Stimulated activated CD4-positive, alpha-beta T cell treated with anti-CD3 and anti-CD28 coated beads, Interleukin-4, amount 100 ng/mL, for 48 hours (primary cell): ENCODE measurements around the gene PROK1.

ENCODE experiments used
- DNase-seq, 2 donors: peaks; one replicate each; pipeline ENCODE4 v3.0.0-alpha.2; 2020; ENCODE audit warnings: low read depth in 2 of 2

The PROK1 gene

GRCh38 chr1:110465038-110465813 is 14.3 kb downstream of the PROK1 start:
- DNase-seq = no peak

DNA sequence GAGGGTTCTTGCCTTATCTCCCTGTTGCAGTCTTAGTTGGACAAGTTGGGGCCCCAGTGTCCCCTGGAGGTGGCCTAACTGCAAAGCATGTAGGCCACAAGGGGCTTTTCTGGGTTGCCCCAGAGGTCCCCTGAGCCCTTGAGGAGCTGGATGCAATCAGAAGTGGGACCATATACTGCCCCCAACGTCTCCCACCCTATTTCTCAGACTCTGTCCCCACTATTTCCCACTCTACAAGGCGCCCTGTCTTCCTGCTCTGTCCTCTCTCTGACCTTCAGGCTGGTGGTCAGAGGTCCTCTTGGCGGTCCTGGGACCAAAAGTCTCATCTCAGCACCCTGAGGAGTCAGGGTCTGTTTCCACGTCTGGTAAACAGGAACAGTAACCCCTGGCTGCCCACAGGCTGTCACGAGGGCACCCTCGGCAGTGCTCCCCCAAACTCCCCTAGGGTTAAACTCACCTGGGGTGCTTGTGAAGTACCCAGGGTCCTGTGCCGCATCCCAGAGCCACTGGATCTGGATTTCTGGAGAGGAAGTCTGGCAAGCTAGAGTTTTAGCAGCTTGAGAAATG is 14.9 kb downstream of the PROK1 start:
- no peak for DNase-seq

- DNase-seq = no peak
These were observed 15.8 kb downstream of the PROK1 start for GRCh38 chr1:110466646-110467280.

GRCh38 chr1:110471131-110471530 is 20.2 kb downstream of the PROK1 start:
- no peak for DNase-seq

GRCh38 chr1:110472546-110472945 is 21.6 kb downstream of the PROK1 start:
- DNase-seq = no peak

- no peak for DNase-seq
These were observed 23.5 kb downstream of the PROK1 start for GRCh38 chr1:110474444-110474843.

DNA sequence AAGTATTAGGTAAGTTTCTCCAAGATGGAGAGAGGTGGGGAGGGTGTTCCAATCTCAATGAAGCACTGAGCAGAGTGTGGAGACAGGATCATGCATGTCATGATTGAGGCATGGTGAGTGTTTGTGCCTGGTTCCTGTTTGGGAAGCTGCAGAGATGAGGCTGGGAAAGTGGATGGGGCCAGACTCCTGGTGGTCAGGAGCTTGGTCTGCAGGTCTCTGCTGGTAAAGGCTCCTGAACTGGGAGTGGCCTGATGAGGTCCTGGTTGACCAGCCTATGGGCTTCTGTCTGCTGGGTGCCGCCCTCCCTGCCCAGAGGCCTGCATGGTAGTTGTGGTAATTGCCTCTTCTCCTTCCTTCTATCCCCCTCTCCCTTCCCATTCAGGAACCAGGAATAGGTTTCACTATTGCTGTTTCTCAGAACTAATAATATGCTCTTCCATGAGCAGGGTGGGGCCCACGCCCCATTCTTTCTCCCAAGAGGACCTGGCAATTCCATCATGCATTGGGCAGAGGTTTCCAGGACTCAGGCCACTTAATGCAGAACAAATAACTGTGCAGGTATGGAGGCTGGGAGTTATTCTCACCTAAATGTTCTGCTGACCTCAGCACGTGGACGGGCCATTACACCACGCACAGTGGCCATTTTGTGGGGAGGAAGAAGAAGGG is 24.5 kb downstream of the PROK1 start:
- no peak for DNase-seq

GRCh38 chr1:110476028-110476765 is 25.2 kb downstream of the PROK1 start:
- no peak for DNase-seq

GRCh38 chr1:110477041-110477440 is 26.1 kb downstream of the PROK1 start:
- no peak for DNase-seq

DNA sequence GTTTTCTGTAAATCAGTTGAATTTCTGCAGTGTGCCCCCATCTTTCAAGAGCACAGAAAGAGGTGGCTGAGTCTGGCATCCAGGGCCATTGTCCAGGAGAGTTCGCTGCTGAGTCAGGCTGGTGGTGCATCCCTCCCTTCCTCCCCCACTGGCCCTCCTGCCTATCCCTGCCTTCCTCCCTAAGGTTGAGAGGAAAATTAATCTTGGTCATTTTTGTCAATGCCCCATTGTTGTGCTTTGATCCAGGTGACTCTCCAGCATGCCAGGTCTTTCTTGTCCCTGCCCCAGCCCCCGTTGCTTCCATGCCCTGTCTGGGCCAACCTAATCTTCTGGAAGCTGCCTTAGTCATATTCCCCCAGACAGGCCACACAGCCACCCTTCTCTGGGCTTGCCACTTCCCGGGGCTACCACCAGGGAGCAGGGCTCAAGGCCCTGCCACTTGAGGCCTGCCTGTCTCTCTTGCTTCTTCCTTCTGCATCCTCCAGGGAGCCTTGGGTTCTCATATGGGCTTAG is 26.6 kb downstream of the PROK1 start:
- no peak for DNase-seq

GRCh38 chr1:110477967-110478640 is 27.2 kb downstream of the PROK1 start:
- DNase-seq = no peak

DNA sequence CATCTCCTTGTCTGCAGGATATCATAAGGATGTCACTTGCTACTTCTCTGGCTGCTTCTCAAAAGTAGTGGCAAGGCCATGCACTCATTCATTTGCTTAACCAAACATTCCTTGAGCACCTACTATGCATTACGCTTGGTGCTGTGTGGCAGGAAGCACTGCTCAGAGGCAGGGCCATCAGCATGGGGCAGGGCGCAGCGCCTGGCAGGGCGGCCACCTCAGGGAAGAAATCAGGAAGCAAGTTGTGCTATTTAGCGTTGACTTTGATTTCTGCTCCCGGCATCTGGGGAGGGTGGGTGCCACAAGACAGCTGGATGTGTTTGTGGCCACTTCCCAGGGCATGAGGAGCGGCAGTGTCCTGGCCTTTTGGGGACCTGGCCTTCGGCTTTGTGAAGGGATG is 27.9 kb downstream of the PROK1 start:
- no peak for DNase-seq

DNA sequence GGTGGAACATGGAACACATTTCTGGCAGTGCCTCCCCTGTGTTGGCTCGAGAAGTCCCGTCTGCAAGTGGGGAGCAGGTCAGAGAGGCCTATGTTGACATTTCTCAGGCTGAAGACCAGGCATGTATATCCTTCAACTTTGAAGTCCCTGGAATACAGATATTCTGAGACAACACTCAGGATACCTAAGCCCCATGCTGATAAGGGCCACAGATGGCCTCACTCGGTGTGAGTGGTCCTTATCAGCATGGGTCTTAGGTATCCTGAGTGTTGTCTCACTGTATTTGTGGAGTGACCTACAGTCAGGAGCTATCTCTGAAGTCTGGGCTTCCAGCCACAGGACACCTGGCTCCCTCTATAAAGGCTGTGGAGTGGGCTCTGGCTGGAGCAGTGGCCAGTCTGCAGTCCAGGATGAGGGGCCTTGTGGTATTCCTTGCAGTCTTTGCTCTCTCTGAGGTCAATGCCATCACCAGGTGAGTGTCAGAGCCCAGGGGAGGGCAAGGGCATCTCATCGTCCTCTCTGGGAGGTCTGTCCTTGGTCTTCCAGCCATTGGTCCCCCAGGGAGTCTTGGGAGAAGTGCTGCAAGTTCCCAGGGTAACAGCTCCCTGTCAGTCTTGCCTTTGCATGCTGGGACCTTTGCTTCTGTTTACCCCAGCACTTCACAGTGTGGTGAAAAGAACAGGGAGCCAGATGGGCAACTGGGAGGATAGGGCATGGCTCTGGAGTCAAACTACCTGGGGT is 29.6 kb downstream of the PROK1 start:
- DNase-seq = no peak

DNA sequence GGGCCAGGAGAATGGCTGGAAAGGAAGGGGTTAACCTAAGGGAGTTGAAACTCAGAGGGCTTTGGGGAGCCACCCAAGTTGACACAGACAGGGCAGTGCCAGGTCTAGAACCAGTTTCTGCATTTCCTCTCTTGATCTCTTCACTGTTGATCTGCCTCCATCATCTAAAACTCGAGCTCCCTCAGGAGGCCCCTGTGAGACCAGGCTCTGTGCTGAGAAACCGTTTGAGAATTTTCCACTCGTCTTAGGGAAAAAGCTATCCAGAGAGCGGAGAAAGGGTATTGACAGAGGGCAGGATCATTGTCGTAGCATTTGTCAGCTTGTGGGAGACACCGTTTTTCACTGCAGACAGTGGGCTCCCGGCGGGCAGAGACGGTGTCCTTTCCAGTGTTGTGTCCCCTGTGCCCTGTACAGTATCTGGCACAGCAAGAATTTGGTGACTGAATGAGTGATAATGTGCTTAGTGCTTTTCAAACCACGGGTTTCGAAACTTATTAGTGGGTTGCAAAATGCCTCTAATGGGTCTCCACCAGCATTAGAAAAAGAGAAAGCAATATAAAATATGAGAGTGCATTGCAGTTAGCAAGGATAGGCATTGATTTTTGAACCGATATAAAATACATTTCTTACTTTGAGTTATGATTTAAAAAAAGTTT is 31.1 kb downstream of the PROK1 start:
- DNase-seq = no peak

DNA sequence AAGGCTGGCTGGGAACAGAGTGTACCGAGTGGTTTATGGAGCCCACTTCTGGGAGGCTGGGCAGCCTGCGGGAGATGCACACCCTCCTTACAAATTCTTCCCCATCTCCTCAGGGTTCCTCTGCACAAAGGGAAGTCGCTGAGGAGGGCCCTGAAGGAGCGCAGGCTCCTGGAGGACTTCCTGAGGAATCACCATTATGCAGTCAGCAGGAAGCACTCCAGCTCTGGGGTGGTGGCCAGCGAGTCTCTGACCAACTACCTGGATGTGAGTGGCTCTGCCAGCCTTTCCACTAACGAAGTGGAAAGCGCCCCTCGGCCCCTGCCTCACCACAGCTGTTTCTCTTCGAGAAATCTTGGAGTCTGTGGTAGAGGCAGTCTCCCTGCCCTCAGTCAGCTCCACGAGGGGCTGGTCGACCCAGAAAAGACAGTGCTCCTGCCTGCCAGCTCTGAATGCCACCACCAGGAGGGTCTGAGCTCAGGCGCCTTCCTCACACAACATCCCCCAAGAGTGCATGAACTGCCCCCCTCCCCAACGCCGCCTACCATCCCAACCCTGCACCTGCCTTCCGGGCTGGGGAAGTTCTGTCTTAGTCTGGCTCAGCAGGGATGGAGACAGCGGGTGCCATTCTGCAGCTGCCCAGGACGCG is 31.8 kb downstream of the PROK1 start:
- DNase-seq = no peak

- no peak for DNase-seq
These were observed 32.3 kb downstream of the PROK1 start for GRCh38 chr1:110483308-110483685.

- no peak for DNase-seq
These were observed 33.9 kb downstream of the PROK1 start for GRCh38 chr1:110484801-110485200.

- no peak for DNase-seq
These were observed 34.8 kb downstream of the PROK1 start for GRCh38 chr1:110485725-110486124.

- no peak for DNase-seq
These were observed 36.8 kb downstream of the PROK1 start for GRCh38 chr1:110487726-110488125.
